RPMI8226 (cell line): ENCODE results near the gene GTF2A2.
"Not testable (repeated sequence)": the region's sequence is repeated elsewhere in the genome, so short reads cannot be mapped to it uniquely, and the experiment has no call there.

Experiments
- DNase-seq: peaks from one replicate; pipeline ENCODE4 v3.0.0-alpha.2; 2015

Gene GTF2A2

GRCh38 chr15:59668556-59668955 is 11.2 kb upstream of the GTF2A2 start:
- no peak for DNase-seq

- DNase-seq, result no peak
These were observed 4.9 kb upstream of the GTF2A2 start for GRCh38 chr15:59662260-59662659.

GRCh38 chr15:59659366-59659765 is 2.1 kb upstream of the GTF2A2 start:
- no peak for DNase-seq

- DNase-seq, result no peak
These were observed 365 bp upstream of the GTF2A2 start for GRCh38 chr15:59657635-59658125.

GRCh38 chr15:59654046-59654445 is 3.3 kb downstream of the GTF2A2 start:
- no peak for DNase-seq

GRCh38 chr15:59649603-59650002 is 7.7 kb downstream of the GTF2A2 start:
- DNase-seq, result no peak

- no peak for DNase-seq
These were observed 10.2 kb downstream of the GTF2A2 start for GRCh38 chr15:59647085-59647484.

GRCh38 chr15:59646277-59646676 is 11.0 kb downstream of the GTF2A2 start:
- DNase-seq, result no peak

GRCh38 chr15:59645812-59646211 is 11.5 kb downstream of the GTF2A2 start:
- not testable (repeated sequence) for DNase-seq

GRCh38 chr15:59644756-59645155 is 12.6 kb downstream of the GTF2A2 start:
- no peak for DNase-seq

- DNase-seq, result no peak
These were observed 15.0 kb downstream of the GTF2A2 start for GRCh38 chr15:59642351-59642750.

GRCh38 chr15:59637507-59637906 is 19.8 kb downstream of the GTF2A2 start:
- not testable (repeated sequence) for DNase-seq

GRCh38 chr15:59636184-59636583 is 21.1 kb downstream of the GTF2A2 start:
- DNase-seq, result no peak

- DNase-seq, result peak; percentile 29
These were observed 24.6 kb downstream of the GTF2A2 start for GRCh38 chr15:59632714-59633113.

- DNase-seq, result peak; percentile 54
These were observed 35.0 kb downstream of the GTF2A2 start for GRCh38 chr15:59622289-59622688.

- DNase-seq, result no peak
These were observed 38.9 kb downstream of the GTF2A2 start for GRCh38 chr15:59618406-59618805.

GRCh38 chr15:59616379-59616778 is 40.9 kb downstream of the GTF2A2 start:
- DNase-seq, result peak; percentile 27

- DNase-seq, result no peak
These were observed 41.7 kb downstream of the GTF2A2 start for GRCh38 chr15:59615661-59616060.

GRCh38 chr15:59614153-59614552 is 43.2 kb downstream of the GTF2A2 start:
- DNase-seq, result no peak

- no peak for DNase-seq
These were observed 45.7 kb downstream of the GTF2A2 start, which contains the start of gene GCNT3 for GRCh38 chr15:59611276-59612260. Gene GCNT3, plus strand, starts transcription at chr15:59611783. Its CDS starts 6,456 bp downstream, at chr15:59618239.

- DNase-seq, result peak; percentile 18
These were observed 47.3 kb downstream of the GTF2A2 start for GRCh38 chr15:59609730-59610712.

- no peak for DNase-seq
These were observed 51.3 kb downstream of the GTF2A2 start for GRCh38 chr15:59605994-59606393.

- DNase-seq, result no peak
These were observed 58.9 kb downstream of the GTF2A2 start for GRCh38 chr15:59598461-59598860.
